Limb (tissue), 2 donors: Measurements from ENCODE around the gene SLC48A1.
"Not testable (repeated sequence)": the region's sequence is repeated elsewhere in the genome, so short reads cannot be mapped to it uniquely, and the experiment has no call there.

ENCODE experiments used
- DNase-seq, 2 donors: peaks; one replicate each; pipeline ENCODE4 v3.0.0-alpha.2; 2016; ENCODE audit errors: extremely low spot score in 2 of 2

SLC48A1 gene

GRCh38 chr12:47809518-47809917, 36.5 kb downstream of the SLC48A1 start:
- not testable (repeated sequence) for DNase-seq

- DNase-seq, result no peak
Measured at GRCh38 chr12:47811072-47811396, 38.0 kb downstream of the SLC48A1 start.

GRCh38 chr12:47811581-47812484, 38.8 kb downstream of the SLC48A1 start:
- no peak for DNase-seq

GRCh38 chr12:47812797-47813510, 39.9 kb downstream of the SLC48A1 start:
- DNase-seq, result peak; percentile 69 to 87

- DNase-seq, result no peak
Measured at GRCh38 chr12:47813511-47814196, 40.6 kb downstream of the SLC48A1 start.

- DNase-seq, result no peak
Measured at GRCh38 chr12:47814539-47815170, 41.6 kb downstream of the SLC48A1 start.

- not testable (repeated sequence) for DNase-seq
Measured at GRCh38 chr12:47815447-47815846, 42.4 kb downstream of the SLC48A1 start.

- no peak for DNase-seq
Measured at GRCh38 chr12:47816403-47817271, 43.6 kb downstream of the SLC48A1 start.

GRCh38 chr12:47817272-47818006, 44.4 kb downstream of the SLC48A1 start:
- no peak for DNase-seq

- no peak for DNase-seq
Measured at GRCh38 chr12:47818007-47818376, 45.0 kb downstream of the SLC48A1 start.

GRCh38 chr12:47818467-47819137, 45.6 kb downstream of the SLC48A1 start:
- DNase-seq, result peak in 1 of 2 donors; percentile 44

GRCh38 chr12:47819138-47819895, 46.3 kb downstream of the SLC48A1 start:
- DNase-seq, result peak in 1 of 2 donors; percentile 70

- DNase-seq, result peak; percentile 77 to 89
Measured at GRCh38 chr12:47819896-47820630, 47.0 kb downstream of the SLC48A1 start, which contains the start of gene HDAC7. HDAC7 (minus strand) TSS chr12:47819903; CDS start chr12:47819785, 118 bp downstream.

- DNase-seq, result peak; percentile 78 to 81
Measured at GRCh38 chr12:47820631-47821345, 47.8 kb downstream of the SLC48A1 start.

GRCh38 chr12:47821346-47821706, 48.3 kb downstream of the SLC48A1 start:
- DNase-seq, result no peak

- no peak for DNase-seq
Measured at GRCh38 chr12:47822401-47822800, 49.4 kb downstream of the SLC48A1 start.

- no peak for DNase-seq
Measured at GRCh38 chr12:47822863-47823262, 49.8 kb downstream of the SLC48A1 start.
